OCI-LY7 (cell line): ENCODE results near the gene PALLD. TPM values are rescaled to one million over a fixed set of nuclear protein-coding genes. Genes with fewer than 3 reads are reported as not detected.

ENCODE experiments used
- BruUV-seq: library from RNA; stranded (reverse); fragments of 400-500 nt; replicated peaks from 2 replicates; lab custom pipeline; 2021; lab: Mats Ljungman, UMichigan
- CTCF ChIA-PET: fragments of 300-600 bp; sonication (Branson Sonifier 250); formaldehyde crosslinking; loops from one replicate; lab custom pipeline; 2022; ENCODE audit warnings: antibody characterized with exemption; ENCODE audit not compliant: unreplicated experiment; lab: Charles Lee
- POLR2A ChIA-PET: fragments of 300-600 bp; sonication (Branson Sonifier 250); formaldehyde crosslinking; loops from one replicate; lab custom pipeline; 2022; ENCODE audit warnings: antibody characterized with exemption; lab: Charles Lee
- DNase-seq: peaks from one replicate; pipeline ENCODE4 v3.0.0-alpha.2; 2015; ENCODE audit warnings: low spot score
- H2AFZ ChIP-seq: fragments of 200-600 bp; sonication (generic), shearing (Covaris generic); 2 replicates; pipeline ENCODE4 v1.6.1; 2014; ENCODE audit warnings: mild to moderate bottlenecking, antibody characterized with exemption, low read length, moderate library complexity
- H3K27ac ChIP-seq: fragments of 200-600 bp; sonication (generic); 2 replicates; pipeline ENCODE4 v1.5.1; 2014; ENCODE audit warnings: mixed run types, low read depth, mild to moderate bottlenecking, moderate library complexity, low read length, inconsistent platforms; ENCODE audit not compliant: poor library complexity, severe bottlenecking
- H3K36me3 ChIP-seq: fragments of 200-600 bp; sonication (generic); 2 replicates; pipeline ENCODE4 v1.6.1; 2014; ENCODE audit warnings: mild to moderate bottlenecking, antibody characterized with exemption, low read length, moderate library complexity, mixed read lengths; ENCODE audit not compliant: insufficient read depth
- H3K4me1 ChIP-seq: fragments of 200-600 bp; sonication (generic); 2 replicates; pipeline ENCODE4 v1.5.1; 2014; ENCODE audit warnings: mild to moderate bottlenecking, low read length; ENCODE audit not compliant: insufficient read depth, poor library complexity, severe bottlenecking
- H3K4me2 ChIP-seq: fragments of 200-600 bp; sonication (generic); 2 replicates; pipeline ENCODE4 v1.6.1; 2014; ENCODE audit warnings: mild to moderate bottlenecking, low read length
- H3K4me3 ChIP-seq: fragments of 200-600 bp; sonication (generic); 2 replicates; pipeline ENCODE4 v1.5.1; 2014; ENCODE audit warnings: mild to moderate bottlenecking, low read depth, low read length; ENCODE audit not compliant: poor library complexity, severe bottlenecking
- H3K79me2 ChIP-seq: fragments of 200-600 bp; sonication (generic); 2 replicates; pipeline ENCODE4 v1.6.1; 2016; ENCODE audit warnings: low read depth, mild to moderate bottlenecking, low read length, moderate library complexity, mixed read lengths; ENCODE audit not compliant: insufficient read depth
- H3K9me2 ChIP-seq: fragments of 200-600 bp; sonication (generic); 2 replicates; pipeline ENCODE4 v1.6.1; 2016; ENCODE audit warnings: mild to moderate bottlenecking, low read length, mixed read lengths; ENCODE audit not compliant: insufficient read depth
- H3K9me3 ChIP-seq: fragments of 200-600 bp; sonication (generic); 2 replicates; pipeline ENCODE4 v1.6.1; 2014; ENCODE audit warnings: mild to moderate bottlenecking, mixed run types, low read length, mixed read lengths
- H4K20me1 ChIP-seq: fragments of 200-600 bp; sonication (generic); 2 replicates; pipeline ENCODE4 v1.6.1; 2014; ENCODE audit warnings: mild to moderate bottlenecking, antibody characterized with exemption, low read length, moderate library complexity, mixed read lengths; ENCODE audit not compliant: insufficient read depth
- CTCF ChIP-seq: fragments of 200-600 bp; sonication (generic); conservative IDR thresholded peaks from 2 replicates; pipeline ENCODE4 v1.5.1; 2014; ENCODE audit warnings: mild to moderate bottlenecking, antibody characterized with exemption, low read length, moderate library complexity, mixed read lengths
- EZH2phosphoT487 ChIP-seq: fragments of 200-600 bp; sonication (generic); IDR thresholded peaks from 2 replicates; pipeline ENCODE4 v1.6.1; 2018; ENCODE audit warnings: low read depth, borderline replicate concordance, mild to moderate bottlenecking, mixed run types, antibody characterized with exemption, low read length, moderate library complexity, mixed read lengths
- intact Hi-C: fragments of 100-400 bp; cut with micrococcal nuclease; formaldehyde crosslinking; loops from one replicate; pipeline ENCODE4 v1.10.0; 2022; ENCODE audit not compliant: unreplicated experiment
- total RNA-seq, 2 experiments: library from RNA; depleted of rRNA in 1 of 2; stranded (reverse); fragments of >200 nt in 1 of 2; shearing (Covaris generic) in 1 of 2; gene quantifications; 2 replicates each; pipeline ENCODE4 v1.2.3, GENCODE V29; 2014 to 2022

PALLD gene
- total RNA-seq, 2 experiments from 2014 or later, result 0.73 to 2.8 TPM

GRCh38 chr4:168648494-168648893, 151.6 kb downstream of the PALLD start:
- no peaks in the 10 kb centered on the region for H3K9me3 ChIP-seq
- H4K20me1 ChIP-seq, result no peaks in the 10 kb centered on the region
- ChIA-PET POLR2A (no interaction called here), CTCF (no interaction called here)
- no peak for TF ChIP-seq CTCF
- TF ChIP-seq EZH2phosphoT487, result no peak
- no peak overlapping the region for H3K27ac ChIP-seq
- no peaks in the 10 kb centered on the region for H3K36me3 ChIP-seq
- no peak overlapping the region for H2AFZ ChIP-seq
- intact Hi-C loops, result no loop called here
- H3K9me2 ChIP-seq, result no peaks in the 10 kb centered on the region
- H3K4me2 ChIP-seq, result no peak overlapping the region
- no peaks in the 10 kb centered on the region for H3K79me2 ChIP-seq
- H3K4me1 ChIP-seq, result no peaks in the 10 kb centered on the region
- no peak overlapping the region for H3K4me3 ChIP-seq
- BruUV-seq, result no TSS peak
- no peak for DNase-seq

GRCh38 chr4:168648929-168649328, 152.1 kb downstream of the PALLD start:
- no peak overlapping the region for H3K4me2 ChIP-seq
- POLR2A ChIA-PET, result no interaction called here
- DNase-seq, result no peak
- no peaks in the 10 kb centered on the region for H3K36me3 ChIP-seq
- H3K9me3 ChIP-seq, result no peaks in the 10 kb centered on the region
- BruUV-seq, result no TSS peak
- intact Hi-C loops, result no loop called here
- H2AFZ ChIP-seq, result no peak overlapping the region
- TF ChIP-seq EZH2phosphoT487, result no peak
- no peak for TF ChIP-seq CTCF
- H3K9me2 ChIP-seq, result no peaks in the 10 kb centered on the region
- no peak overlapping the region for H3K4me3 ChIP-seq
- CTCF ChIA-PET, result no interaction called here
- no peaks in the 10 kb centered on the region for H3K79me2 ChIP-seq
- no peak overlapping the region for H3K27ac ChIP-seq
- H4K20me1 ChIP-seq, result no peaks in the 10 kb centered on the region
- no peaks in the 10 kb centered on the region for H3K4me1 ChIP-seq

DNA sequence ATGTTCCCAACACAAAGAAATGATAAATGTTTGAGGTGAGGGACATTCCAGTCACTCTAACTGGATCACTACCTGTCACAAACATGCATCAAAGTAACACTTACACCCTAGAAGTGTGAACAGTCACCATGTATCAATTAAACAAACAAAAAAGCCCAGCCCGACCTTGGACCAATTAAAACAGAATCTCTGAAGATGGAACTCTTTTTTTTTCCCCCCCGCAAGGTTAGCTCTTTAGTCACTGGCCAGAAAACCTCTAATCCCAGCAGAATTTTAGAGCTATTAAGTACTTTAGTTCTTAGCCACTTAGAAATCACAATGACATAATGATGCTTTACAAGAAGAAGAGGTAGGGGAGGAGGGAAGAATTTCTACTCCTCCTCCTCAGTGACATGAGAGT, 154.5 kb downstream of the PALLD start:
- ChIA-PET CTCF (no interaction called here), POLR2A (interaction anchor here (0.6 to 1.0 kb wide), 4 partner anchors 18 to 1517 kb away, joined by 3 to 4 read pairs (median 3); no protein-coding TSS in a partner anchor)
- Histone ChIP-seq H3K9me2 (no peaks in the 10 kb centered on the region), H3K36me3 (no peaks in the 10 kb centered on the region), H3K4me1 (no peaks in the 10 kb centered on the region), H3K4me3 (no peak overlapping the region), H4K20me1 (no peaks in the 10 kb centered on the region), H3K9me3 (no peaks in the 10 kb centered on the region), H3K27ac (no peak overlapping the region), H3K4me2 (no peak overlapping the region), H3K79me2 (no peaks in the 10 kb centered on the region), H2AFZ (no peak overlapping the region)
- intact Hi-C loops, result no loop called here
- no peak for TF ChIP-seq CTCF
- no peak for TF ChIP-seq EZH2phosphoT487
- no TSS peak for BruUV-seq
- DNase-seq, result no peak
